Mammary epithelial cell (primary cell): ENCODE results near the gene RFX8.

ENCODE experiments used
- CTCF ChIP-seq, 2 donors: IDR thresholded peaks in 1 of 2; conservative IDR thresholded peaks in 1 of 2; 2 replicates each; pipeline ENCODE4 v1.5.1; 2011 to 2012; ENCODE audit warnings: inconsistent platforms in 2 of 2, low read length in 2 of 2, mild to moderate bottlenecking in 2 of 2, control low read depth in 1 of 2, low read depth in 1 of 2; ENCODE audit not compliant: insufficient read depth in 1 of 2; ENCODE audit errors: extremely low read depth in 1 of 2
- EZH2 ChIP-seq: IDR thresholded peaks from 2 replicates; pipeline ENCODE4 v1.6.1; 2012; ENCODE audit warnings: low read length, inconsistent platforms, borderline replicate concordance

- no peak for TF ChIP-seq CTCF (conservative IDR thresholded peaks at IDR 0.05 in 1 of 2, IDR thresholded peaks at IDR 0.05 in 1 of 2; ENCODE audit: extremely low read depth in 1 of 2, insufficient read depth in 1 of 2, low read depth in 1 of 2, low read length in 2 of 2)
- TF ChIP-seq EZH2: no peak
Observed at GRCh38 chr2:101433465-101433864, 41.4 kb downstream of the RFX8 start.
